HCT116 (cell line): ENCODE data around the gene SYP. TPM values are rescaled to one million over a fixed set of nuclear protein-coding genes. Genes with fewer than 3 reads are reported as not detected.

ENCODE experiments used
- ATAC-seq: fragments of 200-7000 bp; cut with Tn5 transposase; 2 replicates; pipeline ENCODE4 v1.9.1; 2020; ENCODE audit warnings: mild to moderate bottlenecking, moderate library complexity
- BruUV-seq: library from RNA; stranded (reverse); fragments of 400-500 nt; replicated peaks from 2 replicates; lab custom pipeline; 2021; lab: Mats Ljungman, UMichigan
- CTCF ChIA-PET: fragments of 300-600 bp; sonication (Branson Sonifier 250); formaldehyde crosslinking; loops from one replicate; lab custom pipeline; 2021; ENCODE audit warnings: antibody characterized with exemption; lab: Charles Lee
- POLR2A ChIA-PET: fragments of 300-600, 350-600 bp; sonication (Branson Sonifier 250); formaldehyde crosslinking; loops from one replicate; lab custom pipeline; 2021; ENCODE audit warnings: antibody characterized with exemption; lab: Charles Lee
- RAD21 ChIA-PET, 2 experiments: fragments of 300-600 bp; sonication (Branson Sonifier 250); formaldehyde crosslinking; loops; one replicate each; lab custom pipeline; 2023; ENCODE audit warnings: low total read pairs in 2 of 2; ENCODE audit not compliant: uncharacterized antibody in 2 of 2, unreplicated experiment in 2 of 2, low non-redundant PET in 1 of 2; lab: Charles Lee
- DNase-seq: peaks from one replicate; pipeline ENCODE4 v3.0.0-alpha.2; 2010; ENCODE audit warnings: low read depth, low spot score
- H2AFZ ChIP-seq: fragments of 200-600 bp; shearing (Covaris generic), sonication (generic); 2 replicates; pipeline ENCODE4 v1.6.1; 2017; ENCODE audit warnings: low read depth, mixed run types, mixed read lengths, antibody characterized with exemption, low read length; ENCODE audit not compliant: poor library complexity, severe bottlenecking
- H3K27ac ChIP-seq: 2 replicates; pipeline ENCODE4 v1.5.1; 2012; ENCODE audit warnings: low read depth, low read length
- H3K27me3 ChIP-seq: fragments of 200-600 bp; sonication (generic); 2 replicates; pipeline ENCODE4 v1.6.1; 2016; ENCODE audit warnings: mixed run types, low read length, mixed read lengths; ENCODE audit not compliant: insufficient read depth
- H3K36me3 ChIP-seq, 2 experiments: fragments of 200-500 bp in 1 of 2; fragments of 200-600 bp in 1 of 2; sonication (Bioruptor generic) in 1 of 2; sonication (generic) in 1 of 2; 2 replicates each; pipeline versions ENCODE4 v1.5.1 to v1.6.1; 2014 to 2016; ENCODE audit warnings: low read length in 2 of 2, inconsistent platforms in 1 of 2, mixed read lengths in 1 of 2, mixed run types in 1 of 2; ENCODE audit not compliant: insufficient read depth in 2 of 2, control insufficient read depth in 1 of 2
- H3K4me1 ChIP-seq, 2 experiments: fragments of 200-600 bp in 1 of 2; sonication (generic) in 1 of 2; 2 replicates each; pipeline versions ENCODE4 v1.5.1 to v1.6.1; 2012 to 2017; ENCODE audit warnings: low read length in 2 of 2, inconsistent platforms in 1 of 2, mild to moderate bottlenecking in 1 of 2, mixed read lengths in 1 of 2, mixed run types in 1 of 2, moderate library complexity in 1 of 2; ENCODE audit not compliant: insufficient read depth in 2 of 2, control insufficient read depth in 1 of 2
- H3K4me2 ChIP-seq: fragments of 200-600 bp; sonication (generic); 2 replicates; pipeline ENCODE4 v1.6.1; 2017; ENCODE audit warnings: mixed run types, low read length, mixed read lengths
- H3K4me3 ChIP-seq, 2 experiments: fragments of 200-600 bp in 1 of 2; sonication (generic) in 1 of 2; replicated peaks in 1 of 2; 2 replicates each; pipeline ENCODE4 v1.5.1; 2011 to 2016; ENCODE audit warnings: low read length in 2 of 2, control low read depth in 1 of 2, low read depth in 1 of 2, mild to moderate bottlenecking in 1 of 2, mixed read lengths in 1 of 2, mixed run types in 1 of 2
- H3K79me2 ChIP-seq: fragments of 200-600 bp; sonication (generic); 2 replicates; pipeline ENCODE4 v1.6.1; 2017; ENCODE audit warnings: mild to moderate bottlenecking, mixed run types, low read length, moderate library complexity, mixed read lengths; ENCODE audit not compliant: insufficient read depth
- H3K9ac ChIP-seq: fragments of 200-600 bp; sonication (generic); 2 replicates; pipeline ENCODE4 v1.6.1; 2016; ENCODE audit warnings: low read length, mixed read lengths
- H3K9me2 ChIP-seq: fragments of 200-600 bp; sonication (generic), shearing (Covaris generic); 2 replicates; pipeline ENCODE4 v1.6.1; 2017; ENCODE audit warnings: mixed run types, mild to moderate bottlenecking, moderate library complexity; ENCODE audit not compliant: insufficient read depth
- H3K9me3 ChIP-seq, 2 experiments: fragments of 200-500 bp in 1 of 2; fragments of 200-600 bp in 1 of 2; sonication (Bioruptor generic) in 1 of 2; sonication (generic) in 1 of 2; 2 replicates each; pipeline ENCODE4 v1.6.1; 2014 to 2017; ENCODE audit warnings: low read length in 2 of 2, mixed read lengths in 2 of 2, inconsistent platforms in 1 of 2, low read depth in 1 of 2, mild to moderate bottlenecking in 1 of 2, mixed run types in 1 of 2, moderate library complexity in 1 of 2; ENCODE audit not compliant: control insufficient read depth in 1 of 2, insufficient read depth in 1 of 2
- H4K20me1 ChIP-seq: fragments of 200-600 bp; sonication (generic), shearing (Covaris generic); 2 replicates; pipeline ENCODE4 v1.6.1; 2017; ENCODE audit warnings: mixed run types, mild to moderate bottlenecking, moderate library complexity; ENCODE audit not compliant: insufficient read depth
- ATF3 ChIP-seq: IDR thresholded peaks from 2 replicates; pipeline ENCODE4 v1.6.1; 2012
- CBX3 ChIP-seq: IDR thresholded peaks from 2 replicates; pipeline ENCODE4 v1.6.1; 2012; ENCODE audit warnings: low read depth
- CEBPB ChIP-seq: IDR thresholded peaks from 2 replicates; pipeline ENCODE4 v1.6.1; 2012; ENCODE audit warnings: low read depth
- CTCF ChIP-seq, 3 experiments: fragments of 200-600 bp in 1 of 3; sonication (generic) in 1 of 3; IDR thresholded peaks in 2 of 3; conservative IDR thresholded peaks in 1 of 3; 2 replicates each; pipeline ENCODE4 v1.5.1; 2012 to 2017; ENCODE audit warnings: low read depth in 2 of 3, low read length in 2 of 3, antibody characterized with exemption in 1 of 3, borderline replicate concordance in 1 of 3, control low read depth in 1 of 3, mild to moderate bottlenecking in 1 of 3, mixed read lengths in 1 of 3, mixed run types in 1 of 3, moderate library complexity in 1 of 3; ENCODE audit not compliant: insufficient read depth in 1 of 3
- EGR1 ChIP-seq: IDR thresholded peaks from 2 replicates; pipeline ENCODE4 v1.6.1; 2012; ENCODE audit warnings: low read depth
- ELF1 ChIP-seq: IDR thresholded peaks from 2 replicates; pipeline ENCODE4 v1.6.1; 2012; ENCODE audit warnings: low read depth, borderline replicate concordance
- EZH2 ChIP-seq: fragments of 200-600 bp; sonication (generic); IDR thresholded peaks from 2 replicates; pipeline ENCODE4 v1.6.1; 2017; ENCODE audit warnings: antibody characterized with exemption, mixed run types
- EZH2phosphoT487 ChIP-seq: fragments of 200-600 bp; IDR thresholded peaks from 2 replicates; pipeline ENCODE4 v1.6.1; 2018; ENCODE audit warnings: antibody characterized with exemption, borderline replicate concordance
- FOSL1 ChIP-seq: IDR thresholded peaks from 2 replicates; pipeline ENCODE4 v1.6.1; 2012; ENCODE audit warnings: low read depth
- MAX ChIP-seq: IDR thresholded peaks from 2 replicates; pipeline ENCODE4 v1.6.1; 2012
- POLR2AphosphoS5 ChIP-seq: IDR thresholded peaks from 2 replicates; pipeline ENCODE4 v1.6.1; 2011; ENCODE audit warnings: mild to moderate bottlenecking, low read depth, low read length, moderate library complexity
- RAD21 ChIP-seq: IDR thresholded peaks from 2 replicates; pipeline ENCODE4 v1.6.1; 2012; ENCODE audit warnings: low read depth, mild to moderate bottlenecking
- REST ChIP-seq: IDR thresholded peaks from 2 replicates; pipeline ENCODE4 v1.6.1; 2012; ENCODE audit warnings: low read depth
- SP1 ChIP-seq: IDR thresholded peaks from 2 replicates; pipeline ENCODE4 v1.6.1; 2012; ENCODE audit warnings: low read depth
- SRF ChIP-seq: IDR thresholded peaks from 2 replicates; pipeline ENCODE4 v1.6.1; 2012; ENCODE audit warnings: low read depth
- TCF7L2 ChIP-seq: IDR thresholded peaks from 2 replicates; pipeline ENCODE4 v1.7.0; 2011; ENCODE audit warnings: borderline replicate concordance, inconsistent platforms; ENCODE audit not compliant: insufficient read depth, insufficient read length; ENCODE audit errors: extremely low read depth
- YY1 ChIP-seq: IDR thresholded peaks from 2 replicates; pipeline ENCODE4 v1.6.1; 2011; ENCODE audit warnings: low read length, low read depth, moderate library complexity, mild to moderate bottlenecking; ENCODE audit not compliant: insufficient replicate concordance; ENCODE audit errors: extremely low read depth
- ZBTB33 ChIP-seq: IDR thresholded peaks from 2 replicates; pipeline ENCODE4 v1.6.1; 2011; ENCODE audit warnings: mild to moderate bottlenecking, low read length, moderate library complexity; ENCODE audit not compliant: insufficient replicate concordance; ENCODE audit errors: extremely low read depth
- ZFX ChIP-seq: fragments of 450-650 bp; IDR thresholded peaks from 2 replicates; pipeline ENCODE4 v1.6.1; 2017
- ZNF274 ChIP-seq: fragments of 200-500 bp; sonication (Bioruptor generic); IDR thresholded peaks from 2 replicates; pipeline ENCODE4 v1.6.1; 2014; ENCODE audit warnings: mild to moderate bottlenecking, low read depth, low read length, inconsistent platforms
- intact Hi-C: fragments of 100-400 bp; cut with micrococcal nuclease; formaldehyde crosslinking; loops from 2 replicates; pipeline ENCODE4 v1.10.0; 2022
- total RNA-seq: library from RNA; stranded (reverse); gene quantifications from one replicate; pipeline ENCODE4 v1.2.1, GENCODE V29; 2021; ENCODE audit not compliant: unreplicated experiment

The SYP gene
- total RNA-seq, 1 experiment from 2014 or later = 1.2 TPM

- Histone ChIP-seq H3K27ac (no peak overlapping the region), H3K9me2 (no peaks in the 10 kb centered on the region), H3K4me1 (peaks cover 3 to 6% of the 10 kb centered on the region in 2 experiments), H3K9me3 (no peaks in the 10 kb centered on the region), H4K20me1 (no peaks in the 10 kb centered on the region), H3K4me3 (no peak overlapping the region), H2AFZ (no peak overlapping the region), H3K4me2 (no peak overlapping the region), H3K36me3 (no peaks in the 10 kb centered on the region), H3K27me3 (no peaks in the 10 kb centered on the region), H3K9ac (no peak overlapping the region), H3K79me2 (no peaks in the 10 kb centered on the region)
- ChIA-PET POLR2A (no interaction called here), RAD21 (no interaction called here), CTCF (no interaction called here)
- no peak for DNase-seq
- TF ChIP-seq MAX (no peak), ZFX (no peak), ZNF274 (no peak), CTCF (IDR thresholded peaks at IDR 0.05 in 2 of 3, conservative IDR thresholded peaks at IDR 0.05 in 1 of 3; ENCODE audit: borderline replicate concordance in 1 of 3, insufficient read depth in 1 of 3, low read depth in 2 of 3, low read length in 2 of 3) (no peak), ATF3 (no peak), REST (no peak), EZH2 (no peak), RAD21 (no peak), CBX3 (no peak), ZBTB33 (no peak), POLR2AphosphoS5 (no peak), EGR1 (no peak), YY1 (no peak), CEBPB (no peak), EZH2phosphoT487 (no peak), SRF (no peak), SP1 (no peak), FOSL1 (no peak), ELF1 (no peak), TCF7L2 (no peak)
- no peak for ATAC-seq
- no TSS peak for BruUV-seq
- intact Hi-C loops = no loop called here
These were observed 4.0 kb upstream of the SYP start for GRCh38 chrX:49204017-49204416.
